GM12872 (cell line): Measurements from ENCODE around the gene SLIT1.

ENCODE experiments used
- TF ChIP-seq, protein P1 (sequence below): IDR thresholded peaks from 3 replicates; pipeline ENCODE4 v1.5.1; 2011; ENCODE audit warnings: low read depth, mild to moderate bottlenecking, low read length, moderate library complexity; ENCODE audit not compliant: insufficient read depth

The SLIT1 gene

DNA sequence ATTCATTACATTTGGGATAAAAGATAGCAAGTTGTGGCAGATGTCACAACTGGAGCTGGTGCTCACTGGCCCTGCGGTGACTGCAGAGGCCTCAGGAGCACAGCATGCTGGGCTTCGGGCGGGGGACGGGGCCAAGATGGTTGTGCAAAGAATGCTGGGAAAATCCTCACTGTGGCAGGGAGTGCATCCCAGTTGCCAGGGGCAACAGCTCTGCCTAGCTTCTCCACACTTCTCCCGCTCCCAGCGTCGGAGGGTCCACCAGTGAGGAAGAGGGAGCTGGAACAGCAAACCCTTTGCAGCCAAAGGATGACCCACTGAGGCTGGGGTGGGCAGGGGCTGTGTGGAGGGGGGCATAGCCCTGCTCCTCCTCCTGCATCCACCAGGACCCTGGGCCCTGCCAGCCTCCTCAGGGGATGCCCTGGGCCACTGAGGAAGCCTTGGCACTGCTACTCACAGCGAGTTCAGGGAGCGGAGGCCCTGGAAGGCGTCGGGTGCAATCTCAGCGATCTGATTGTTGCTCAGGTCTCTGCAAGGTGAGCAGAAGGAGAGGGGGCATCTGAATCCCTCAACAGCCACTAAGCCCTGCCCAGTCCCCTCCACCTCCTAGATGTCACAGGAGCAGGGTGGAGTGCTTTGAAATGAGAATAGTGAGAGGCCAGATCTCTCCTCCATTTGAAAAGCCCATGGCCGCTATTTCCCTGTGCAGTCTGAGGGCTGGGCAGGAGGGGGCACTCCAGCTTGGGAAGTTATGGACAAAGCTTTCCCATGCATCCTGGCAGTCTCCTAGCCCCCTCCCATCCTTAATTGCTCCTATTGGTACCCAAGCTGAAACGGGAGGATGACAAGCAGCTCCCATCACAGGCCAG, 126.5 kb downstream of the SLIT1 start:
- TF ChIP-seq, protein P1, sequence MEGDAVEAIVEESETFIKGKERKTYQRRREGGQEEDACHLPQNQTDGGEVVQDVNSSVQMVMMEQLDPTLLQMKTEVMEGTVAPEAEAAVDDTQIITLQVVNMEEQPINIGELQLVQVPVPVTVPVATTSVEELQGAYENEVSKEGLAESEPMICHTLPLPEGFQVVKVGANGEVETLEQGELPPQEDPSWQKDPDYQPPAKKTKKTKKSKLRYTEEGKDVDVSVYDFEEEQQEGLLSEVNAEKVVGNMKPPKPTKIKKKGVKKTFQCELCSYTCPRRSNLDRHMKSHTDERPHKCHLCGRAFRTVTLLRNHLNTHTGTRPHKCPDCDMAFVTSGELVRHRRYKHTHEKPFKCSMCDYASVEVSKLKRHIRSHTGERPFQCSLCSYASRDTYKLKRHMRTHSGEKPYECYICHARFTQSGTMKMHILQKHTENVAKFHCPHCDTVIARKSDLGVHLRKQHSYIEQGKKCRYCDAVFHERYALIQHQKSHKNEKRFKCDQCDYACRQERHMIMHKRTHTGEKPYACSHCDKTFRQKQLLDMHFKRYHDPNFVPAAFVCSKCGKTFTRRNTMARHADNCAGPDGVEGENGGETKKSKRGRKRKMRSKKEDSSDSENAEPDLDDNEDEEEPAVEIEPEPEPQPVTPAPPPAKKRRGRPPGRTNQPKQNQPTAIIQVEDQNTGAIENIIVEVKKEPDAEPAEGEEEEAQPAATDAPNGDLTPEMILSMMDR: no peak

DNA sequence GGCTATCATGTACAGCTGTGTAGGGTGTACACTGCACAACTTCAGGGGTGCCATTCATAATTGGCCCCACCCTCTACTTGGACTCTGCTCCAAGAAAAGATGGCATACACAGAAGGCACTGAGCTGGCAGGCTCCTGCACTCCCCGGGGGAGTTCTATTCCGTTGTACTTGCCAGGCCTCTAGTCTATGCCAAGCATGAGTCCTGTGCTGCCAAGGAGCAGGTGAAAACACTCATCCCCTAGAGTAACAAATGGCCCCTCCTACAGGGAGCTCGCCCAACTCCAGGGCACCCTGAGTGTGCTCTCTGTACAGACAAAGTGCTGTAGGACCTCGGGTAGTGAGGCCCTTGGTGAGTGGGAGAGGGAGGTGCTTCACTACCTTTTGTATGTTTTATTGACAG, 127.2 kb downstream of the SLIT1 start:
- TF ChIP-seq, protein P1: no peak

DNA sequence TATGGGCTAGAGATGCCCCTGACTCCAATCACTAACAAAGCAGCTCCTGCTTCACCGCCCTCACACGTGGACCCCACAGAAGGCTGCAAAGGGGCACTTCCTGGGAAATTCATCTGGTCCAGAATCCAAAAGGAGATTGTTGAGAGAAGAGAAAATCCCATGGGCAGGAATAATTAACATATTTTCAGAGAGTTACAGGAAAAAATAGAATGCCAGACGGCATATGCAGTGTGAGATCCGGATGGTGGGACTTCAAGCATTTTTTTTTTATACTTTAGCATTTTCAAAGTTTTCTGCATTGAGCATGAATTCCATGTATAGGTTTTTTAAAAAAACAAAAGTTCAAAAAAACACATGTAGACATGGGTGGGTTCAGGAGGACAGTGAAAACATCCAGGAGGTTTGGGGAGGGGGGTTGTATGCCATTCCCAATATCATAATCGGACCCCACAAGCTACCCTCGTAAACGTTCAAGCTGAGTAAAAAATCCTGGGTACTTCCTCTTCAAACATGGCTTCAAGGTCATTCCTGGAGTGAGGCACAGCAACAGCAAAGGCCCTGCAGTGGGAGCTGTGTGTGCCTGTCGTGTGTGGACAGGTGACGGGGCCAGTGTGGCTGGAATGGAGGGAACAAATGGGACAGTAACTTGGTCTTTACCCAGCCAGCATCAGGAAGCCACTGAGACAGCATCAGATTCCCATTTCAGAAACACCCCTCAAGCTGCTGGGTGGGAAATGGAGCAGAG, 128.1 kb downstream of the SLIT1 start:
- TF ChIP-seq, protein P1: no peak

DNA sequence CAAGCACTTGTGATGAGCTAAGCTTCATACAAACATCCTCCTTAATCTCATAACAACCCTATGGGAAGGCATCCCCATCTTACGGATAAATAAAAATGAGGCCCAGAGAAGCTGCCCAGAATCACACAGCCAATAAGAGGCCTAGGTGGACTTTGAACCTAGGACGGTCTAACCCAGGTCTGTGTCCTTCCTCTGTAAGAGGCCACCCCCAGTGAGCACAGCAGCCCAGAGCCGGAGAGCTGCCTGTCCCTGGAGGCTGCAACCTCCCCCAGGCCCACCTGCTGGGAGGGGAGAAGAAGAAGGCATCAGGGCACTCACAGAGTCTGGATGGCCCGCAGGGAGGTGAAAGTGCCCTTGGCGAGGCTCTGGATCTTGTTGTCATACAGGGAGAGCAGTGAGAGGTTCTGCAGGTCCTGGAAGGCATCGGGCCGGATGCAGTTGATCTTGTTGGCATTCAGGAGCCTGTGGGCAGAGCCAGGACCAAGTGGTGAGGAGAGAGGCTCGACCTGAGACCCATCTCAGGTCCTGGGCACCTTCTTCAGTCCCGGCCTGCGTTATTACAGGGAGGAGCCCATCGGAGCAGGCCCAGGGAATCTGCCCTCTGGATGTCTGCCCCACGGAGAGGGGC, 129.6 kb downstream of the SLIT1 start:
- TF ChIP-seq, protein P1: no peak

GRCh38 chr10:97053276-97053675, 132.5 kb downstream of the SLIT1 start:
- TF ChIP-seq, protein P1: no peak

DNA sequence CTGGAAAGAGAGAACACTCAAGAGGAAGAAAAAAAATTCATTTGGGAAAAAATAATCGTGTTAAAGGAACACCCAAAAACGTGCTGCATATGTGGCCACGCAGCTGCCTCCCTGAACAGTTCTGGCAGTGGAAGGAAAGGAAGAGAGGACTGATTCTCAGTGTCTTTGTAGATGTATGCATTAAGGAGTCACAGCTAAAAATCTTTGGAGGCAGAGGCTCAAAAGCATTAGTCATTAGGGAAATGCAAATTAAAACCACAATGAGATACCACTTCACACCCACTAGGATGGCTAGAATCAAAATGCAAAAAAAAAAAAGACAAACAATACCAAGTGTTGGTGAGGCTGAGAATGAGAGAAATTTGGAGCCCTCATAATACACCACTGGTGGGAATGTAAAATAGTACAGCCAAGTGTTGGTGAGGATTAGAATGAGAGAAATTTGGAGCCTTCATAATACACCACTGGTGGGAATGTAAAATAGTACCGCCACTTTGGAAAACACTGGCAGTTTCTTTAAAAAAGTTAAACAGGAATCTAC, 134.7 kb downstream of the SLIT1 start:
- TF ChIP-seq, protein P1: no peak
